GM19099 (cell line): ENCODE data around the gene AFF2.

Experiments
- POLR2A ChIP-seq: IDR thresholded peaks from 3 replicates; pipeline ENCODE4 v1.6.1; 2011; ENCODE audit warnings: low read depth; ENCODE audit not compliant: insufficient read length; ENCODE audit errors: extremely low read depth

The AFF2 gene

GRCh38 chrX:148500423-148501385 is at the start of gene AFF2:
AFF2 (plus strand) TSS chrX:148500617; CDS start chrX:148501098, 481 bp downstream.
- no peak for TF ChIP-seq POLR2A

- TF ChIP-seq POLR2A = no peak
Measured at GRCh38 chrX:148457279-148457678, 43.1 kb upstream of the AFF2 start.

DNA sequence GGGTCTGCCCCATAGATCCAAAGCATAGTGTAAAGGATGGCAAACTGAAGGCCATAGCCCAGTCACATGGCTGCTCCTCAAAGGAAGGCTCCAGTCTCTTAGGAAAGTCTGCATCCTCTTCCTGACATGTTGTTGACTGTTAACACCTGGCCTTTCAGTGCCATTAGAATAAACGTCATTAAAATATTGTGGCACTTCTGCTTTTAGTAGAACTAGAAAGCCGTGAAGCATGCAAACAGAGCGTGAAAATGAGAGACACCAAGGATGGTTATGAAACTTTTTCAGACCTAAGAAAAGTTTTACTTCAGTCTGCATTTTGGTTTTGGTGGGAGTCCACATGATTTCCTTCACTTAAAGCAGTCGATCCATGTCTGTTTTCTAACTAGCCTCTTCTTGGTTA is 41.1 kb upstream of the AFF2 start:
- no peak for TF ChIP-seq POLR2A

GRCh38 chrX:148466292-148466691 is 34.1 kb upstream of the AFF2 start:
- no peak for TF ChIP-seq POLR2A

GRCh38 chrX:148470324-148470723 is 30.1 kb upstream of the AFF2 start:
- TF ChIP-seq POLR2A = no peak

GRCh38 chrX:148474030-148474429 is 26.4 kb upstream of the AFF2 start:
- TF ChIP-seq POLR2A = no peak

GRCh38 chrX:148492057-148492456 is 8.4 kb upstream of the AFF2 start:
- no peak for TF ChIP-seq POLR2A

GRCh38 chrX:148495176-148495575 is 5.2 kb upstream of the AFF2 start:
- no peak for TF ChIP-seq POLR2A

- no peak for TF ChIP-seq POLR2A
Measured at GRCh38 chrX:148498067-148498466, 2.4 kb upstream of the AFF2 start.

- TF ChIP-seq POLR2A = no peak
Measured at GRCh38 chrX:148499638-148500422, 587 bp upstream of the AFF2 start.

DNA sequence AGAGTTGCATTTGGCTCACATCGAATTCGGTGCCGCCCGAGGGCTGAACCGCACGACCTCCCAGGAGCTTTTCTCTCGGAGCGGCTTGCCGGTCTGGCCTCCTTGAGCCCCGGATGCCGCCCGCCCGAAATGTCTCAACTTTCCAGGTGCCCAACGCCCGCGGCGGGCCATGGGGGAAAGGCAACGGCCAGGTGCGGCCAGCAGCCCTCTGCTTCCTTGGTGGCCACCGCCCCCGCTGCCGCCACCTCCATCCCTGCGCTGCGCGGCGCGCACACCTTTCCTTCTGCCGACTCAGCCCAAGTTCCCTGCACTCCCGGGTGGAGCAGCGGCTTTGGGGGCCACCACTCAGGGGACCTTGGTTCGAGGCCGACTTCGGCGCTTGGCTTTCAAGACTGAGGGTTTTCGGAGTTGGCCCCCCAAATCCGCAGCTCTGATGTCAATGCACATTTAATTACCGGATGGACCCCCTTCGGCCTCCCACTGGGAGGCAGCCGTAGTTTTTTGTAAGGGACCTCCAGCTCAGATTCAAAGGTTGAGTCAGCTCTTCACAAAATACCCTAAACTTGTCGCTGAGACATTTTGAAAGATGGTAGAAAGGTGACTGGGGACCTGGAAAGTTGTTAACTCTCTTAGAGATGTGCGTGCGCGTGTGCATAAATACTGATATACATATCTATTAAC is 1.1 kb downstream of the AFF2 start:
- TF ChIP-seq POLR2A = no peak

DNA sequence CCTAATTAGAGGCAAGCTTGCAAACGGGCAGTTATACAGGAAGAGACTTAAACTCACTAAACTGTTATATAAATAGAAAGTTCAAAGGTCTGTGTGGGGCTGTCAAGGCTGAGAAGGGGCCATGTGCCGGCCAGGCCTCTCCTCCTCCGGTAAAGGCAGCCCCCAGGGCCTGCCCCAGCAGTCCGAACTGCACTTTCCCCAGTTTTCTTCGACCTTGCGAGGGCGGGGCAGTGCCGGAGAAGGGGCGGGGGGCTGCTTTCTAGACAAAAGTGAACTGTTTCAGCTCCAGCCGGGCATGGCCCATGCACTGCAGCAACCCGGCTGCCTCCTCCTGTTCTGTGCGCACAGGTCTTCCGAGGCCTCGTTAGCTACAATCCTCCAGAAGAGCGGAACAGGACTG is 4.1 kb downstream of the AFF2 start:
- TF ChIP-seq POLR2A = no peak

GRCh38 chrX:148507418-148507817 is 7.0 kb downstream of the AFF2 start:
- no peak for TF ChIP-seq POLR2A

DNA sequence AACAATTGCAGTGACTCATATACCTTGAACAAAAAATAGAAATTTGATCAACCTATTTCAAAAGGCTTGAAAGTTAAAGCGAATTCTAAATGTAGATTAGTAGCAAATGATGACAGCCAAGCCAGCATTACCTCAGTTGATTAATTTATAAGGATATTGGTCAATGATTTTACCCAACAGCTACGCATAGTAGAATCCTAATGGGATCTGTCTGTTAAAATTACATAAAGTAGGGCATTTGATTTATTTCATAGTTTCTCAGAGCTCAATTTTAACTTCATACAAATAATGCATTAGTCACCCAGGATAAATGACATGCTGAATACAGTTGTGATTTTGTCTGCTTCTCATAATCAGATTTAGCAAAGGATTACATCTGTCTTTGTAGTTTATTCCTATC is 12.0 kb downstream of the AFF2 start:
- TF ChIP-seq POLR2A = no peak

GRCh38 chrX:148513661-148514060 is 13.2 kb downstream of the AFF2 start:
- TF ChIP-seq POLR2A = no peak
